ENCODE data around the gene S1PR5.
A peak's percentile ranks its signal among the peaks of the same experiment; 100 is the strongest.

S1PR5 gene

GRCh38 chr19:10514211-10515145, 2.8 kb downstream of the S1PR5 start:
- no peak overlapping the region for H3K4me3 ChIP-seq (ENCODE audit: low read length)
- TF ChIP-seq, protein P1, sequence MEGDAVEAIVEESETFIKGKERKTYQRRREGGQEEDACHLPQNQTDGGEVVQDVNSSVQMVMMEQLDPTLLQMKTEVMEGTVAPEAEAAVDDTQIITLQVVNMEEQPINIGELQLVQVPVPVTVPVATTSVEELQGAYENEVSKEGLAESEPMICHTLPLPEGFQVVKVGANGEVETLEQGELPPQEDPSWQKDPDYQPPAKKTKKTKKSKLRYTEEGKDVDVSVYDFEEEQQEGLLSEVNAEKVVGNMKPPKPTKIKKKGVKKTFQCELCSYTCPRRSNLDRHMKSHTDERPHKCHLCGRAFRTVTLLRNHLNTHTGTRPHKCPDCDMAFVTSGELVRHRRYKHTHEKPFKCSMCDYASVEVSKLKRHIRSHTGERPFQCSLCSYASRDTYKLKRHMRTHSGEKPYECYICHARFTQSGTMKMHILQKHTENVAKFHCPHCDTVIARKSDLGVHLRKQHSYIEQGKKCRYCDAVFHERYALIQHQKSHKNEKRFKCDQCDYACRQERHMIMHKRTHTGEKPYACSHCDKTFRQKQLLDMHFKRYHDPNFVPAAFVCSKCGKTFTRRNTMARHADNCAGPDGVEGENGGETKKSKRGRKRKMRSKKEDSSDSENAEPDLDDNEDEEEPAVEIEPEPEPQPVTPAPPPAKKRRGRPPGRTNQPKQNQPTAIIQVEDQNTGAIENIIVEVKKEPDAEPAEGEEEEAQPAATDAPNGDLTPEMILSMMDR (conservative IDR thresholded peaks at IDR 0.05; ENCODE audit: low read depth, low read length), result no peak
- DNase-seq (ENCODE audit: low read depth), result no peak

- H3K4me3 ChIP-seq (ENCODE audit: low read length), result no peak overlapping the region
- TF ChIP-seq, protein P1 (conservative IDR thresholded peaks at IDR 0.05; ENCODE audit: low read depth, low read length), result no peak
- no peak for DNase-seq (ENCODE audit: low read depth)
These were observed 4.0 kb downstream of the S1PR5 start for GRCh38 chr19:10513223-10513622.

DNA sequence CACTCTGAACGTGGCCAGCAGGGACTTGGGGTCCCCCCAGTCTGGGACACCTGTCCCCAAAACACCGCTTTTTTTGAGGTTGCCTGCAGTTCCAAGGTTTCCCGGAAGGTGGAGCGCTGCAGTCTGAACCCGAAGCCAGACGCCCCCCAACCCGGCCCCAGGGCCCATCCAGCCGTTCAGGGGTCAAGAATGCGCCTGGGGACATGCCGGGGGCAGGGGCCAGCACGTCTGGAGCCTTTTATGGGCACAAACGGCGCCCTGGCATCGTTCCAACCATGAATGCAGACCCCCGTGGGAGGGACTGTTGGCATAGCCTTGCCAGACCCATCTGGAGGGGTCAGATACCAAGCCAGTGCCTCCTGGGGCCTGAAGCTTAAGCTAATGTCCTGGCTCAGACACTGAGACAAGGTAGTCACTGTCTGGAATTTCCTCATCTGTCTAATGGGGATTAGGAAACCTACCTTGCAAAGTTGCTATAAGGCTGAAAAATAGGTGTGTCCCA, 6.9 kb downstream of the S1PR5 start:
- TF ChIP-seq, protein P1 (conservative IDR thresholded peaks at IDR 0.05; ENCODE audit: low read depth, low read length), result peak; percentile 84
- H3K4me3 ChIP-seq (ENCODE audit: low read length), result no peak overlapping the region
- no peak for DNase-seq (ENCODE audit: low read depth)

DNA sequence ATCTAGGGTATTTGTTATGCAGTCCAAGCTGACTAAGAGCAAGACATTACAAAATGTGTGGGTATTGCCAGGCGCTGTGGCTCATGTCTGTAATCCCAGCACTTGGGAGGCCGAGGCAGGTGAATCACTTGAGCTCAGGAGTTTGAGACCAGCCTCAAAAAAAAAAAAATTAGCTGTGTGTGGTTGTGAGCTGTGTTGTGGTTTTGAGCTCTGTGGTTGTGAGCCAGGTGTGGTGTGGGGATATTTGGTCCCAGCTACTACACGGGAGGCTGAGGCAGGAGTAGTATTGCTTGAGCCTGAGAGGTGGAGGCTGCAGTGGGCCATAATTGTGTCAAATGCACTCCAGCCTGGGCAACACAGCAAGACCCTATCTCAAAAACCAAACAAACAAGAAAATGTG, 8.5 kb downstream of the S1PR5 start:
- TF ChIP-seq, protein P1 (conservative IDR thresholded peaks at IDR 0.05; ENCODE audit: low read depth, low read length), result no peak
- no peak overlapping the region for H3K4me3 ChIP-seq (ENCODE audit: low read length)
- no peak for DNase-seq (ENCODE audit: low read depth)

- TF ChIP-seq, protein P1 (conservative IDR thresholded peaks at IDR 0.05; ENCODE audit: low read depth, low read length), result no peak
- DNase-seq (ENCODE audit: low read depth), result no peak
- no peak overlapping the region for H3K4me3 ChIP-seq (ENCODE audit: low read length)
These were observed 9.2 kb downstream of the S1PR5 start for GRCh38 chr19:10508036-10508435.

- no peak for DNase-seq (ENCODE audit: low read depth)
- TF ChIP-seq, protein P1 (conservative IDR thresholded peaks at IDR 0.05; ENCODE audit: low read depth, low read length), result peak; percentile 86
- H3K4me3 ChIP-seq (ENCODE audit: low read length), result no peak overlapping the region
These were observed 11.5 kb downstream of the S1PR5 start for GRCh38 chr19:10505583-10506229.
